Endodermal cell (in vitro differentiated cells): Measurements from ENCODE around the gene SLC9A7. TPM values are rescaled to one million over a fixed set of nuclear protein-coding genes. Genes with fewer than 3 reads are reported as not detected.

Source experiments
- DNase-seq: peaks from one replicate; pipeline ENCODE4 v3.0.0-alpha.2; 2017
- H3K27ac ChIP-seq: 2 replicates; pipeline ENCODE4 v1.5.1; 2013; ENCODE audit warnings: mild to moderate bottlenecking, low read depth, low read length, moderate library complexity
- H3K27me3 ChIP-seq: 2 replicates; pipeline ENCODE4 v1.6.1; 2013; ENCODE audit warnings: mild to moderate bottlenecking, low read length, moderate library complexity; ENCODE audit not compliant: insufficient read depth, control insufficient read depth, poor library complexity, severe bottlenecking
- H3K36me3 ChIP-seq: 2 replicates; pipeline ENCODE4 v1.7.0; 2013; ENCODE audit warnings: mild to moderate bottlenecking, low read length, moderate library complexity; ENCODE audit not compliant: control insufficient read depth, insufficient read depth
- H3K4me1 ChIP-seq: one replicate; pipeline ENCODE4 v1.7.0; 2013; ENCODE audit warnings: low read length; ENCODE audit not compliant: control insufficient read depth, insufficient read depth
- H3K4me3 ChIP-seq: 2 replicates; pipeline ENCODE4 v1.5.1; 2013; ENCODE audit warnings: mild to moderate bottlenecking, low read length, moderate library complexity
- H3K9ac ChIP-seq: 2 replicates; pipeline ENCODE4 v1.6.1; 2013; ENCODE audit warnings: mild to moderate bottlenecking, low read length, moderate library complexity; ENCODE audit not compliant: poor library complexity, severe bottlenecking; ENCODE audit errors: extremely low read depth
- H3K9me3 ChIP-seq: 2 replicates; pipeline ENCODE4 v1.6.1; 2013; ENCODE audit warnings: mild to moderate bottlenecking, low read length, moderate library complexity; ENCODE audit not compliant: control insufficient read depth
- H3K27ac Mint-ChIP-seq: 2 replicates; pipeline ENCODE4 v1.8.0; 2020; ENCODE audit warnings: mixed read lengths
- H3K27me3 Mint-ChIP-seq: 2 replicates; pipeline ENCODE4 v1.8.0; 2021; ENCODE audit warnings: mild to moderate bottlenecking, mixed read lengths; ENCODE audit not compliant: insufficient read depth
- H3K36me3 Mint-ChIP-seq: 2 replicates; pipeline ENCODE4 v1.8.0; 2020; ENCODE audit warnings: low read depth, mixed read lengths
- H3K4me1 Mint-ChIP-seq: 2 replicates; pipeline ENCODE4 v1.8.0; 2020; ENCODE audit warnings: mixed read lengths
- H3K4me3 Mint-ChIP-seq: 2 replicates; pipeline ENCODE4 v1.8.0; 2020; ENCODE audit warnings: mild to moderate bottlenecking, moderate library complexity, mixed read lengths
- H3K9me3 Mint-ChIP-seq: 2 replicates; pipeline ENCODE4 v1.8.0; 2020; ENCODE audit warnings: mild to moderate bottlenecking, mixed read lengths
- WGBS, 2 experiments: methylation state at CpG; one replicate each; pipeline versions ENCODE4 v1.1.5 to v1.1.7; 2013; ENCODE audit warnings: missing lambda C conversion rate in 2 of 2, mixed read lengths in 1 of 2; ENCODE audit not compliant: insufficient coverage in 1 of 2, insufficient read length in 1 of 2; 5-methylcytosine and 5-hydroxymethylcytosine counted together
- total RNA-seq, 2 donors: library from RNA; stranded (reverse); fragmentation: NEBNext Ultra II Directional in 1 of 2; extraction: Animal tissue kit (Norgen Biotek cat#: 25700) in 1 of 2; gene quantifications; 2 replicates in 1 of 2; 3 replicates in 1 of 2; pipeline ENCODE4 v1.2.1, GENCODE V29; 2021
- TF ChIP-seq, protein P1 (sequence below): fragments of 200-600 bp; sonication (generic); conservative IDR thresholded peaks from 2 replicates; pipeline ENCODE4 v1.5.0; 2021; ENCODE audit warnings: antibody characterized with exemption, mild to moderate bottlenecking

SLC9A7 gene
- total RNA-seq, 2 donors from 2014 or later = 23.7 to 25.3 TPM

- no peak overlapping the region for H3K9ac ChIP-seq
These were observed 174.2 kb downstream of the SLC9A7 start for GRCh38 chrX:46584736-46585135.

DNA sequence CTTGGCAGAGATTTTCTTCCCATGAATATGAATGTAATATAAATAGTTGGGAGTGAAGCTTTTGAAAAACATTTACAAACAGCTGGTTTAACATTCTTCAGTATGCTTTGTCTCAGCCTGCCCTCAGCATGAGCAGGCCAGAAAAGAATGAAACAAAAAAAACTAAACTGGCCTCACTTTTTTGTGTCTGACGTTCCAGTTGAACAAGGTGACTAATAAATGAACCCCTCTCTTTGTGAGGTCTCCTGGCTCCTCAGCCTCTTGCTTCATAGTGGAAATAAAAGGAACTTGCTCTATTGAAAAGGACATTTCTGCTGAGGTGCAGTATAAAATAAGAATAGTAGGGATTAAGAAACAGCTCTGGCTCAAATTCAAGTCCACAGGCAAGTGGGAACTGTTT, 176.0 kb downstream of the SLC9A7 start:
- no peak overlapping the region for H3K4me3 Mint-ChIP-seq
- TF ChIP-seq, protein P1, sequence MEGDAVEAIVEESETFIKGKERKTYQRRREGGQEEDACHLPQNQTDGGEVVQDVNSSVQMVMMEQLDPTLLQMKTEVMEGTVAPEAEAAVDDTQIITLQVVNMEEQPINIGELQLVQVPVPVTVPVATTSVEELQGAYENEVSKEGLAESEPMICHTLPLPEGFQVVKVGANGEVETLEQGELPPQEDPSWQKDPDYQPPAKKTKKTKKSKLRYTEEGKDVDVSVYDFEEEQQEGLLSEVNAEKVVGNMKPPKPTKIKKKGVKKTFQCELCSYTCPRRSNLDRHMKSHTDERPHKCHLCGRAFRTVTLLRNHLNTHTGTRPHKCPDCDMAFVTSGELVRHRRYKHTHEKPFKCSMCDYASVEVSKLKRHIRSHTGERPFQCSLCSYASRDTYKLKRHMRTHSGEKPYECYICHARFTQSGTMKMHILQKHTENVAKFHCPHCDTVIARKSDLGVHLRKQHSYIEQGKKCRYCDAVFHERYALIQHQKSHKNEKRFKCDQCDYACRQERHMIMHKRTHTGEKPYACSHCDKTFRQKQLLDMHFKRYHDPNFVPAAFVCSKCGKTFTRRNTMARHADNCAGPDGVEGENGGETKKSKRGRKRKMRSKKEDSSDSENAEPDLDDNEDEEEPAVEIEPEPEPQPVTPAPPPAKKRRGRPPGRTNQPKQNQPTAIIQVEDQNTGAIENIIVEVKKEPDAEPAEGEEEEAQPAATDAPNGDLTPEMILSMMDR = no peak
- no peaks in the 10 kb centered on the region for H3K36me3 ChIP-seq
- no peaks in the 10 kb centered on the region for H3K27me3 Mint-ChIP-seq
- H3K27me3 ChIP-seq = no peaks in the 10 kb centered on the region
- H3K36me3 Mint-ChIP-seq = peaks cover 2% of the 10 kb centered on the region
- no peak overlapping the region for H3K4me3 ChIP-seq
- peaks cover 10% of the 10 kb centered on the region for H3K4me1 Mint-ChIP-seq
- H3K4me1 ChIP-seq = no peaks in the 10 kb centered on the region
- peak overlapping the region; percentile 66 for H3K27ac ChIP-seq
- no peak overlapping the region for H3K9ac ChIP-seq
- H3K27ac Mint-ChIP-seq = no peak overlapping the region
- no peaks in the 10 kb centered on the region for H3K9me3 ChIP-seq
- peaks cover 48% of the 10 kb centered on the region for H3K9me3 Mint-ChIP-seq
- 43 to 60% methylated on average over 1 of the region's 1 CpG for WGBS, 2 experiments
- DNase-seq = no peak

More at GRCh38 chrX:46584736-46585135, 174.2 kb downstream of the SLC9A7 start:
- TF ChIP-seq, protein P1 = no peak
- Histone ChIP-seq H3K9me3 (no peaks in the 10 kb centered on the region), H3K4me1 (no peaks in the 10 kb centered on the region), H3K27ac (no peak overlapping the region), H3K36me3 (no peaks in the 10 kb centered on the region), H3K27me3 (no peaks in the 10 kb centered on the region), H3K4me3 (no peak overlapping the region)
- no peaks in the 10 kb centered on the region for H3K27me3 Mint-ChIP-seq
- no peaks in the 10 kb centered on the region for H3K36me3 Mint-ChIP-seq
- H3K4me3 Mint-ChIP-seq = no peak overlapping the region
- 92% methylated on average over 1 of the region's 2 CpGs; no CpG with 5 or more reads in 1 of the 2 experiments for WGBS, 2 experiments
- no peak for DNase-seq
- H3K27ac Mint-ChIP-seq = no peak overlapping the region
- peaks cover 40% of the 10 kb centered on the region for H3K9me3 Mint-ChIP-seq
- peaks cover 16% of the 10 kb centered on the region for H3K4me1 Mint-ChIP-seq

GRCh38 chrX:46582325-46582724, 176.6 kb downstream of the SLC9A7 start:
- Histone ChIP-seq H3K9me3 (no peaks in the 10 kb centered on the region), H3K27ac (peak overlapping the region; percentile 66), H3K27me3 (no peaks in the 10 kb centered on the region), H3K4me3 (no peak overlapping the region), H3K36me3 (no peaks in the 10 kb centered on the region), H3K4me1 (no peaks in the 10 kb centered on the region), H3K9ac (no peak overlapping the region)
- Mint-ChIP-seq H3K4me3 (no peak overlapping the region), H3K36me3 (peaks cover 2% of the 10 kb centered on the region), H3K27me3 (no peaks in the 10 kb centered on the region), H3K27ac (no peak overlapping the region), H3K4me1 (peaks cover 6% of the 10 kb centered on the region), H3K9me3 (peaks cover 55% of the 10 kb centered on the region)
- no peak for DNase-seq
- TF ChIP-seq, protein P1 = no peak
- WGBS, 2 experiments = 72 to 86% methylated on average over 2 of the region's 3 CpGs
